IPS DF 6.9 (cell line): ENCODE measurements around the gene FAM170B.

Source experiments
- DNase-seq: peaks from one replicate; pipeline ENCODE4 v3.0.0-alpha.2; 2013; ENCODE audit warnings: low read depth, low spot score
- H3K27ac ChIP-seq: one replicate; pipeline ENCODE4 v1.5.1; 2013; ENCODE audit warnings: low read length, control low read depth
- H3K27me3 ChIP-seq: 2 replicates; pipeline ENCODE4 v1.6.1; 2013; ENCODE audit warnings: mild to moderate bottlenecking, low read length; ENCODE audit not compliant: control insufficient read depth, insufficient read depth
- H3K36me3 ChIP-seq: 2 replicates; pipeline ENCODE4 v1.6.1; 2013; ENCODE audit warnings: low read length; ENCODE audit not compliant: control insufficient read depth, insufficient read depth
- H3K4me1 ChIP-seq: 2 replicates; pipeline ENCODE4 v1.6.1; 2013; ENCODE audit warnings: low read length; ENCODE audit not compliant: control insufficient read depth, insufficient read depth
- H3K4me3 ChIP-seq: 2 replicates; pipeline ENCODE4 v1.5.1; 2013; ENCODE audit warnings: mild to moderate bottlenecking, low read length
- H3K9me3 ChIP-seq: 2 replicates; pipeline ENCODE4 v1.6.1; 2013; ENCODE audit warnings: low read length, inconsistent platforms; ENCODE audit not compliant: control insufficient read depth, insufficient read depth
- WGBS: extraction: QIAGEN DNeasy Blood & Tissue Kit; methylation state at CpG from one replicate; pipeline ENCODE4 v1.1.7; 2013; ENCODE audit warnings: mixed read lengths, missing lambda C conversion rate; ENCODE audit not compliant: insufficient read length, insufficient coverage; 5-methylcytosine and 5-hydroxymethylcytosine counted together

Gene FAM170B

GRCh38 chr10:49152037-49152436 is 18.2 kb upstream of the FAM170B start:
- no peak overlapping the region for H3K4me3 ChIP-seq
- DNase-seq = no peak
- no peaks in the 10 kb centered on the region for H3K4me1 ChIP-seq
- H3K36me3 ChIP-seq = no peaks in the 10 kb centered on the region
- H3K9me3 ChIP-seq = no peaks in the 10 kb centered on the region
- no peaks in the 10 kb centered on the region for H3K27me3 ChIP-seq
- no peak overlapping the region for H3K27ac ChIP-seq
- no CpG with 5 or more reads among the region's 4 CpGs for WGBS

GRCh38 chr10:49151481-49151880 is 17.7 kb upstream of the FAM170B start:
- no peak overlapping the region for H3K4me3 ChIP-seq
- H3K27me3 ChIP-seq = no peaks in the 10 kb centered on the region
- H3K4me1 ChIP-seq = no peaks in the 10 kb centered on the region
- no peak for DNase-seq
- no CpG with 5 or more reads among the region's 1 CpG for WGBS
- no peaks in the 10 kb centered on the region for H3K9me3 ChIP-seq
- H3K27ac ChIP-seq = no peak overlapping the region
- no peaks in the 10 kb centered on the region for H3K36me3 ChIP-seq

- Histone ChIP-seq H3K27ac (no peak overlapping the region), H3K27me3 (no peaks in the 10 kb centered on the region), H3K4me3 (no peak overlapping the region), H3K36me3 (no peaks in the 10 kb centered on the region), H3K9me3 (no peaks in the 10 kb centered on the region), H3K4me1 (no peaks in the 10 kb centered on the region)
- WGBS = no CpG with 5 or more reads among the region's 2 CpGs
- DNase-seq = no peak
Measured at GRCh38 chr10:49151025-49151445, 17.2 kb upstream of the FAM170B start.

- Histone ChIP-seq H3K27ac (no peak overlapping the region), H3K36me3 (no peaks in the 10 kb centered on the region), H3K4me3 (no peak overlapping the region), H3K27me3 (no peaks in the 10 kb centered on the region), H3K4me1 (no peaks in the 10 kb centered on the region), H3K9me3 (no peaks in the 10 kb centered on the region)
- no CpG with 5 or more reads among the region's 5 CpGs for WGBS
- DNase-seq = no peak
Measured at GRCh38 chr10:49150426-49150825, 16.6 kb upstream of the FAM170B start.

GRCh38 chr10:49149881-49150280 is 16.1 kb upstream of the FAM170B start:
- Histone ChIP-seq H3K9me3 (no peaks in the 10 kb centered on the region), H3K27me3 (no peaks in the 10 kb centered on the region), H3K27ac (no peak overlapping the region), H3K4me1 (no peaks in the 10 kb centered on the region), H3K4me3 (no peak overlapping the region), H3K36me3 (no peaks in the 10 kb centered on the region)
- no peak for DNase-seq
- no CpG with 5 or more reads among the region's 3 CpGs for WGBS

- Histone ChIP-seq H3K4me3 (no peak overlapping the region), H3K36me3 (no peaks in the 10 kb centered on the region), H3K9me3 (no peaks in the 10 kb centered on the region), H3K27me3 (no peaks in the 10 kb centered on the region), H3K27ac (no peak overlapping the region), H3K4me1 (peaks cover 2% of the 10 kb centered on the region; the same call in 1 of the 2 replicates)
- WGBS = no CpG with 5 or more reads among the region's 2 CpGs
- no peak for DNase-seq
Measured at GRCh38 chr10:49144058-49144720, 10.4 kb upstream of the FAM170B start.

GRCh38 chr10:49143249-49143648 is 9.4 kb upstream of the FAM170B start:
- H3K4me1 ChIP-seq = peaks cover 2% of the 10 kb centered on the region; the same call in 1 of the 2 replicates
- no peak overlapping the region for H3K27ac ChIP-seq
- no peaks in the 10 kb centered on the region for H3K36me3 ChIP-seq
- no peak overlapping the region for H3K4me3 ChIP-seq
- H3K9me3 ChIP-seq = no peaks in the 10 kb centered on the region
- no peaks in the 10 kb centered on the region for H3K27me3 ChIP-seq
- DNase-seq = peak; percentile 61

GRCh38 chr10:49141541-49142332 is 7.9 kb upstream of the FAM170B start:
- H3K36me3 ChIP-seq = no peaks in the 10 kb centered on the region
- DNase-seq = no peak
- no peaks in the 10 kb centered on the region for H3K27me3 ChIP-seq
- H3K9me3 ChIP-seq = no peaks in the 10 kb centered on the region
- no CpG with 5 or more reads among the region's 5 CpGs for WGBS
- H3K27ac ChIP-seq = no peak overlapping the region
- no peak overlapping the region for H3K4me3 ChIP-seq
- H3K4me1 ChIP-seq = peaks cover 2% of the 10 kb centered on the region; the same call in 1 of the 2 replicates

- DNase-seq = no peak
- WGBS = no CpG with 5 or more reads among the region's 5 CpGs
- Histone ChIP-seq H3K27me3 (no peaks in the 10 kb centered on the region), H3K9me3 (no peaks in the 10 kb centered on the region), H3K27ac (no peak overlapping the region), H3K4me3 (no peak overlapping the region), H3K4me1 (peaks cover 2% of the 10 kb centered on the region; the same call in 1 of the 2 replicates), H3K36me3 (no peaks in the 10 kb centered on the region)
Measured at GRCh38 chr10:49140304-49141177, 6.7 kb upstream of the FAM170B start.

- Histone ChIP-seq H3K9me3 (no peaks in the 10 kb centered on the region), H3K36me3 (no peaks in the 10 kb centered on the region), H3K27ac (no peak overlapping the region), H3K27me3 (no peaks in the 10 kb centered on the region), H3K4me1 (peaks cover 2% of the 10 kb centered on the region; the same call in 1 of the 2 replicates), H3K4me3 (no peak overlapping the region)
- WGBS = no CpG with 5 or more reads among the region's 4 CpGs
- no peak for DNase-seq
Measured at GRCh38 chr10:49139846-49140195, 6.0 kb upstream of the FAM170B start.
